Metanephros (tissue), 2 donors: ENCODE data around the gene PNPLA4. TPM values are rescaled to one million over a fixed set of nuclear protein-coding genes. Genes with fewer than 3 reads are reported as not detected.

Experiments
- small RNA-seq: library from RNA; depleted of rRNA; stranded (forward); fragments of <200 nt; gene quantifications from one replicate; pipeline ENCODE3, GENCODE V24; 2014; ENCODE audit warnings: low replicate concordance
- total RNA-seq: library from RNA; depleted of rRNA; stranded (reverse); fragments of >200 nt; gene quantifications from one replicate; pipeline ENCODE4 v1.2.3, GENCODE V29; 2014

Gene PNPLA4
- 19.9 TPM for total RNA-seq

GRCh38 chrX:7927259-7928167, at the start of gene PNPLA4:
Gene PNPLA4 (minus strand): TSS chrX:7927413. CDS start chrX:7926119, 1,294 bp downstream.

Small RNA genes lying within 50 kb of the gene (small RNA-seq; reads per million reads assigned to genes)
- gene AC005296.1 = not detected

Other genes starting within 250 kb of the PNPLA4 start
- not detected for gene VCX, start 84.2 kb downstream of the PNPLA4 start, total RNA-seq
- not detected for gene VCX2, start 243.9 kb upstream of the PNPLA4 start, total RNA-seq